GM04503 (cell line): Measurements from ENCODE around the gene INTS7.

Experiments
- DNase-seq: peaks from one replicate; pipeline ENCODE4 v3.0.0-alpha.2; 2012; ENCODE audit warnings: low read depth

Gene INTS7

GRCh38 chr1:211909395-211909794 lies 126.0 kb downstream of the INTS7 start:
- DNase-seq: no peak

- no peak for DNase-seq
Observed at GRCh38 chr1:211908951-211909350, 126.4 kb downstream of the INTS7 start.

DNA sequence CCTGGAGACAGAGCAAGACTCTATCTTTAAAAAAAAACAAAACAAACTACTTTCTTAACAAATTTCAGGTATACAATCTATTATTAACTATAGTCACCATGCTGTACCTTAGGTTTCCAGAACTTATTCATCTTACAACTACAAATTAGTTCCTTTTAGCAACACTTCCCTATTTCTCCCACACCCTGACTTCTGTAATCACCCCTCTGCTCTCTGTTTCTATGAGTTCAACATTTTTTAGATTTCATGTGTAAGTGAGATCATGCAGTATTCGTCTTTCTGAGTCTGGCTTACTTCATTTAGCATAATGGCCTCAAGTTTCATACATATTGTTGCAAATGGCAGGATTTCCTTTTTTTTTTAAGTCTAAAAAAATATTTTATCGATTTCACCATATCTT lies 126.9 kb downstream of the INTS7 start:
- DNase-seq: no peak

GRCh38 chr1:211903490-211904245 lies 131.7 kb downstream of the INTS7 start:
- no peak for DNase-seq

- DNase-seq: no peak
Observed at GRCh38 chr1:211902624-211903291, 132.6 kb downstream of the INTS7 start.

- DNase-seq: no peak
Observed at GRCh38 chr1:211901945-211902344, 133.4 kb downstream of the INTS7 start.

GRCh38 chr1:211900441-211900840 lies 134.9 kb downstream of the INTS7 start:
- no peak for DNase-seq

DNA sequence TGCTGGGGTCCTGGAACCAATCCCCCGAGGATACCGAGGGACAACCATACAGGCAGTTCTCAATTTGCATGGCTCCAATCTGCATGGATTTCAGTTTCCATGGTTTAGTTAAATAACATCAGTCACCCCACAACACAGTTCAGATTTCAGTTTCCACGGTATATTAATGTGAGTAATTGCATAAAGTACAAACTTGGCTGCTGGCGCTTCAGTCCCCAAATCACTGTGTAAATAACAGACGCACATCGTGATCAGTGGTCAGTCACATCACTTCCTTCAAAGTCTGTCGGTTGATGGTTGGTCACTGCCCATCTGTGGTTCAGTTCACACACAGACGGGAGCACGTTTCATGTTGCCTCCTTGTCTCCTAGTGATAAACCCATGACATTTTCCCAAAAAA lies 138.4 kb downstream of the INTS7 start:
- DNase-seq: no peak

GRCh38 chr1:211895126-211895759 lies 140.1 kb downstream of the INTS7 start:
- DNase-seq: no peak

DNA sequence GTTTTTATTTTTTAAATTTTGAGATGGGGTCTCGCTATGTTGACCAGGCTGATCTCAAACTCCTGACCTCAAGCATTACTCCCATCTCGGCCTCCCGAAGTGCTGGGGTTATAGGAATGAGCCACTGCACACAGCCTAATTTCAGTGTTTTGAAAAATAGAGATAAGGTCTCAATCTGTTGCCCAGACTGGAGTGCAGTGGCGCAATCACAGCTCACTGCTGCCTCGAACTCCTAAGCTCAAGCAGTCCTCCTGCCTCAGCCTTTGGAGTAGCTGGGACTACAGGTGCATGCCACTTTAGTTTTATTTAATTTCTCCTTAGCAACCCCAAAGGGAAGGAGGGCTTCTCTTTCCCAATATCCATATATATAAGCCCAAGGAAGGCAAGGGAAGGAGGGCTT lies 141.0 kb downstream of the INTS7 start:
- no peak for DNase-seq

DNA sequence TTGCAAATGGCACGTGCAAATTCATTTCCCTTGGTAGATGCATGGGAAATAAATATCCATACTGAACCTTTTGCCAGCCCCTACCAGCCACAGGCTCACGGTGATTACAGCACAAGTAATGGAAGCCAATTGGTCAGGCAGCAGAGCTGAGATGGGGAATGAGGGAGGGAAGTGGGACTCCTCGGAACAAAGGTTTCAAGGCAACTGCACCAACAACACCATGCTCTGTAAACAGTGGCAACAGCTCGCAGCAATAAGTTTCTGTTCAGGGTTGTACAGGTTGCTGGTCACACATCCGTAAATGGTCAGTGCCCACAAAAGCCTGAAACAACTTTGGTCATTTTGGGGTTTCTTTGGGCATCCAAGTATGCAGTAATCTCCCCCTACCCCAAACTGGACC lies 142.1 kb downstream of the INTS7 start:
- DNase-seq: no peak

DNA sequence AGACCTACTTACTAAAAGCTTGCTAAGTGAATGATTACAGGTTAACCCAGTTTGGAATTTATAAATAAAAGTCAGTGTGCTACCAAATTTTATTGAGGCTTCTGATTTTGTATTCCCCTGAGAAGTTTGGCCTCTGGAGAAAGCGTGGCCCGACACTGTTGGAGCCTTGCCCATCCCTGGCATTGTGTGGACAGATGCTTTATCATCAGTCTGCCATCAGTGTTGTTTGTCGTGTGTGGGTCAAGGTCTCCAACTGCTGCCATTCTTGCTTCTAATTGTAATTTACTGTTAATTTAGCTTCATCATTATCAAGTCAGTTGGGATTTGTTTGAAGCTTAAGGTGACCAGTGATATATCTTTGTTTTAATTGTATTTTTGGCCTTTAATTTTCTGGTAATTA lies 142.8 kb downstream of the INTS7 start:
- DNase-seq: no peak

DNA sequence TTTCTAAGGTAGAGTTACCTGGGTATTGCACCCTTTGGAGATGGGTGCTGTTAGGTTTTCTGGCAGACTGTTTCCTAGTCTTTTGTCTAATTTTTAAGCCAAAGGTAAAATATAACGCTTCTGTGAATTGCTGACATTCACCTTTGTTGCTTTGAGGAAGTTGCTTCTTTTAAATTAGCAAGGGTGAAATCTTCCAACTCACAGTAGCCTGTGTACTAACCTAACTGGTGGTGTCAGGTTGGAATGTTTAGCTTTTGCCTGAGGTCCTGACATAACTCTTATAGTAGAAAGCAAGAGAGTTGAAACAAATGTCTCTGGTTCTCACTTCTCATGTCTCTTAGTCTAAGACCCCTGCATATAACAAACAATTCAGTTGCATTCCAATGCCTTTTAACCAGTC lies 143.6 kb downstream of the INTS7 start:
- no peak for DNase-seq
